Esophagus squamous epithelium (tissue), 4 donors: ENCODE results near the gene INSC.

Experiments
- CTCF ChIP-seq, 6 experiments: fragments of 450-650 bp in 4 of 6; fragments of 200-600 bp in 2 of 6; sonication (generic) in 2 of 6; IDR thresholded peaks; one replicate each; pipeline ENCODE4 v1.5.1; 2016 to 2019; ENCODE audit warnings: antibody characterized with exemption in 6 of 6, mild to moderate bottlenecking in 4 of 6, moderate library complexity in 4 of 6
- POLR2A ChIP-seq, 4 donors: fragments of 450-650 bp; IDR thresholded peaks; one replicate each; pipeline ENCODE4 v1.6.1; 2017; ENCODE audit warnings: antibody characterized with exemption in 4 of 4, mild to moderate bottlenecking in 4 of 4, moderate library complexity in 3 of 4

DNA sequence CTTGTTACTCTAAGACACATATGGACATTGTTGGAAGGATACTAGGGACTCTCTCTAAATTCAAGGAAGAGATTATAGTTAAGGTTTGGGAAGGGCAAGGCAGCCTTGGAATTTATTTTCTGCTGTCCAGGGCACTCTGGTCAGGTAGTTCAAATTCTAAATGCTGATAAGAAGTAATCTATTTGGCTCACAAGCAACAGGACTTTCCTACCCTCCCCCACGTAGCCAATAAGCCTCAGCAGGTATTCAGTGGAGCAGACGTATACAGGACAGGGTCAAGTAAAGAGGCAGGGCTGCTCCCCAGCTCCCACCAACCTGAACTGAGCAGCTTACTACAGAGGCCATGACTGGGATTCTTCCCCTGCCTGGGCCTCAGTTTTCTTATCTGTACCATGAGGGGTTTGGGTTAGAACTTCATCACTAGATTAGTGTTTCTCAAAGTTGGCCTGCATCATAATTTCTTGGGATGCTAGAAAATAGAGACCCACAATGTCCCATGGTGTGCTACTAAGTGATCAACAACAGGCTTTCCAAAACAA is 6.1 kb upstream of the INSC start:
- no peak for TF ChIP-seq CTCF (IDR thresholded peaks at IDR 0.05)
- no peak for TF ChIP-seq POLR2A (IDR thresholded peaks at IDR 0.05)
